ENCODE data around the gene BTNL9. TPM values are rescaled to one million over a fixed set of nuclear protein-coding genes. Genes with fewer than 3 reads are reported as not detected.

BTNL9 gene
- polyA plus RNA-seq, 3 donors, result 25.3 to 467 (median 187) TPM

DNA sequence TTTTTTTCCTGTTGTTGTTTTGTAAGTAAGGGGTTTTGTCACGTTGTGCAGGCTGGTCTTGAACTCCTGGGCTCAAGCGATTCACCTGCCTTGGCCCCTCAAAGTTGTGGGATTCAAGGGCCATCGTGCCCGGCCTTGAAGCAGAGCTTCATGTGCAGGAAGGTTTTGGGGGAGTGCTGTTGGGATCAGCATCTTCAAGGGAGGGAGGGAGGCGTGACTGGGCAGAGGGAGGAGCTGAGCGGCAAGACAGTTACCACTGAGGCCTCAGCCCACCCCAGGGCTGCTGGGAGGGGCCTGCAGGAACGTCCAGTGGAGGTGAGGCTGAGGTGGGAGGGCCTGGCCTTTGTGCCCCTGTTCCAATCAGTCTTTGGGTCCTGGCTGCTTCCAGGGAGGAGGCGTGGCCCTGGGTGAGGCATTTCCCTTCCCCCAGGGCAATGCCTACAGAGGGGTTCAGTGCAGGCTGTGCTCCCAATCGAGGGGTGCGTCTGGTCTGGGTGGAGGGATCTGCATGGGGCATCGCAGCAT, 69.5 kb downstream of the BTNL9 start:
- H3K27ac ChIP-seq (ENCODE audit: low read depth, low read length), result no peak overlapping the region
- WGBS, 3 donors, result 55 to 63% (median 57%) methylated on average over 11 of the region's 11 CpGs

DNA sequence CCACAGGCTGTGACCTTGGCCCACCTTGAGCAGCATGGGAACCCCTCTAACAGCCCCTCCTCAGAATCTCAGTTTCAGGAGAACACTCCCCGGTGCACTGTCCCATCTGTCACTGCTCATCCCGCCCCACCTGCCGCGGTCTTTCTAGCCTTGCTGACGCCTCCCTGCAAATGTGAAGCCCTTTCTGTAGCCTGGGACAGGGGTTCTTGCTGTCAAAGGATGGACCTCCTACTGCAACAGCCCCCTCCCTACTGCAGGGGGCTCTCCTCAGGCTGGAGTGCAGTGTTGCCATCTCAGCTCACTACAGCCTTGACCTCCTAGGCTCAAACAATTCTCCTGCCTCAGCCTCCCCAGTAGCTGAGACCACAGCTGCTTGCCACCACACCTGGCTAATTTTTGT, 70.9 kb downstream of the BTNL9 start:
- 80 to 82% (median 80%) methylated on average over 5 of the region's 5 CpGs for WGBS, 3 donors
- H3K27ac ChIP-seq (ENCODE audit: low read depth, low read length), result no peak overlapping the region

Other genes with a start within 250 kb of the BTNL9 start
- gene MGAT1, start 237.5 kb upstream of the BTNL9 start, polyA plus RNA-seq, result 100 to 1,000 TPM in 2 of 3 donors, 10 to 100 TPM in 1; 97.5 to 180 (median 114) TPM
- gene ZFP62, start 179.0 kb upstream of the BTNL9 start, polyA plus RNA-seq, result 1 to 10 TPM; 5.0 to 9.8 (median 8.6) TPM
- under 1 TPM; 0.14 to 1.00 (median 0.34) TPM for gene BTNL8, start 141.1 kb upstream of the BTNL9 start, polyA plus RNA-seq
- gene BTNL3, start 51.4 kb upstream of the BTNL9 start, polyA plus RNA-seq, result under 1 TPM; 0.09 to 0.33 (median 0.22) TPM
- not detected for gene OR2V1, start 90.9 kb downstream of the BTNL9 start, polyA plus RNA-seq
- gene OR2V2, start 107.3 kb downstream of the BTNL9 start, polyA plus RNA-seq, result not detected
- gene TRIM7, start 164.9 kb downstream of the BTNL9 start, polyA plus RNA-seq, result 1 to 10 TPM; 1.1 to 8.9 (median 3.3) TPM
- 10 to 100 TPM; 13.8 to 20.9 (median 19.2) TPM for gene TRIM41, start 183.0 kb downstream of the BTNL9 start, polyA plus RNA-seq
- 1,000 to 10,000 TPM; 2,124 to 2,647 (median 2,643) TPM for gene RACK1, start 203.6 kb downstream of the BTNL9 start, polyA plus RNA-seq
- gene TRIM52, start 220.9 kb downstream of the BTNL9 start, polyA plus RNA-seq, result 1 to 10 TPM; 6.7 to 8.3 (median 7.3) TPM